OCI-LY3 (cell line): Measurements from ENCODE around the gene SCGB1C2.

Experiments used
- H2AFZ ChIP-seq: fragments of 200-600, 300-600 bp; shearing (Covaris generic); 2 replicates; pipeline ENCODE4 v1.6.0; 2014; ENCODE audit warnings: antibody characterized with exemption, low read depth, low read length
- H3K27ac ChIP-seq: fragments of 200-600, 300-600 bp; sonication (generic); 2 replicates; pipeline ENCODE4 v1.5.1; 2014; ENCODE audit warnings: mild to moderate bottlenecking, low read length, moderate library complexity, mixed read lengths
- H3K27me3 ChIP-seq: fragments of 200-600, 300-600 bp; sonication (generic); 2 replicates; pipeline ENCODE4 v1.6.1; 2014; ENCODE audit warnings: low read depth, low read length, mixed read lengths
- H3K36me3 ChIP-seq: fragments of 200-600, 300-600 bp; sonication (generic); replicated peaks from 2 replicates; pipeline ENCODE3; 2014; ENCODE audit warnings: low read depth, low read length, mixed read lengths
- H3K4me1 ChIP-seq: fragments of 300-600, 200-600 bp; sonication (generic); 2 replicates; pipeline ENCODE4 v1.6.1; 2014; ENCODE audit warnings: low read length, mixed read lengths
- H3K4me2 ChIP-seq: fragments of 200-600, 300-600 bp; sonication (generic); 2 replicates; pipeline ENCODE4 v1.6.1; 2014; ENCODE audit warnings: low read length, mixed read lengths
- H3K4me3 ChIP-seq: fragments of 300-600, 200-600 bp; sonication (generic); 2 replicates; pipeline ENCODE4 v1.5.1; 2014; ENCODE audit warnings: antibody characterized with exemption, mild to moderate bottlenecking, low read length, moderate library complexity
- H3K79me2 ChIP-seq: fragments of 300-600, 200-600 bp; shearing (Covaris generic); 2 replicates; pipeline ENCODE4 v1.6.1; 2014; ENCODE audit warnings: mild to moderate bottlenecking, low read length, mixed read lengths
- H3K9ac ChIP-seq: fragments of 300-600, 200-600 bp; shearing (Covaris generic); 2 replicates; pipeline ENCODE4 v1.6.0; 2014; ENCODE audit warnings: mild to moderate bottlenecking, low read length, moderate library complexity
- H3K9me3 ChIP-seq: fragments of 200-600, 300-600 bp; shearing (Covaris generic); 2 replicates; pipeline ENCODE4 v1.6.1; 2014; ENCODE audit warnings: low read length, mixed read lengths; ENCODE audit not compliant: insufficient read depth
- H4K20me1 ChIP-seq: fragments of 200-600, 300-600 bp; sonication (generic); 2 replicates; pipeline ENCODE4 v1.6.1; 2016; ENCODE audit warnings: low read length, mixed read lengths; ENCODE audit not compliant: insufficient read depth
- CTCF ChIP-seq: fragments of 200-600, 300-600 bp; sonication (generic); IDR thresholded peaks from 2 replicates; pipeline ENCODE4 v1.5.1; 2014; ENCODE audit warnings: antibody characterized with exemption, low read length, low read depth
- EZH2phosphoT487 ChIP-seq: fragments of 200-600 bp; shearing (Covaris generic); IDR thresholded peaks from 2 replicates; pipeline ENCODE4 v1.6.1; 2018; ENCODE audit warnings: antibody characterized with exemption, mixed run types, low read depth

SCGB1C2 gene

GRCh38 chr17:181245-182049 lies 44.1 kb downstream of the SCGB1C2 start, which contains the start of gene DOC2B:
DOC2B (minus strand) TSS chr17:181650; CDS start chr17:181479, 171 bp downstream.
- Histone ChIP-seq H3K4me2 (no peak within 1 kb of the TSS), H3K4me3 (no peak within 1 kb of the TSS), H4K20me1 (no peaks in the 10 kb centered on the region), H3K27ac (no peak within 1 kb of the TSS), H3K27me3 (no peaks in the 10 kb centered on the region), H2AFZ (no peak within 1 kb of the TSS), H3K79me2 (no peaks in the 10 kb centered on the region), H3K9me3 (no peaks in the 10 kb centered on the region), H3K4me1 (peaks cover 18% of the 10 kb centered on the region), H3K9ac (no peak within 1 kb of the TSS), H3K36me3 (no peaks in the 10 kb centered on the region)
- TF ChIP-seq EZH2phosphoT487 = no peak
- TF ChIP-seq CTCF = no peak

- H2AFZ ChIP-seq = no peak overlapping the region
- no peak overlapping the region for H3K9ac ChIP-seq
- TF ChIP-seq EZH2phosphoT487 (no peak), CTCF (no peak)
- H3K4me2 ChIP-seq = no peak overlapping the region
- H3K4me3 ChIP-seq = no peak overlapping the region
- H3K4me1 ChIP-seq = peaks cover 26% of the 10 kb centered on the region
- no peaks in the 10 kb centered on the region for H4K20me1 ChIP-seq
- H3K27me3 ChIP-seq = no peaks in the 10 kb centered on the region
- no peaks in the 10 kb centered on the region for H3K79me2 ChIP-seq
- no peaks in the 10 kb centered on the region for H3K36me3 ChIP-seq
- no peaks in the 10 kb centered on the region for H3K9me3 ChIP-seq
- H3K27ac ChIP-seq = no peak overlapping the region
Measured at GRCh38 chr17:182050-182751, 44.8 kb downstream of the SCGB1C2 start.

GRCh38 chr17:183021-183420 lies 45.7 kb downstream of the SCGB1C2 start:
- peaks cover 31% of the 10 kb centered on the region for H3K4me1 ChIP-seq

More at GRCh38 chr17:183021-183420, 45.7 kb downstream of the SCGB1C2 start:
- Histone ChIP-seq H3K9me3 (no peaks in the 10 kb centered on the region), H3K79me2 (no peaks in the 10 kb centered on the region), H3K36me3 (no peaks in the 10 kb centered on the region), H2AFZ (no peak overlapping the region), H3K27ac (no peak overlapping the region), H3K4me3 (no peak overlapping the region), H3K9ac (no peak overlapping the region), H3K27me3 (no peaks in the 10 kb centered on the region), H4K20me1 (no peaks in the 10 kb centered on the region), H3K4me2 (no peak overlapping the region)
- TF ChIP-seq CTCF (no peak), EZH2phosphoT487 (no peak)
